ENCODE data around the gene IMMP2L.

The IMMP2L gene

GRCh38 chr7:111184987-111185386 lies 377.3 kb downstream of the IMMP2L start:
- H3K4me3 ChIP-seq (ENCODE audit: low read depth, low read length), result no peak overlapping the region
- TF ChIP-seq CTCF (IDR thresholded peaks at IDR 0.05; ENCODE audit: borderline replicate concordance, insufficient read depth, low read depth, low read length), result no peak

- TF ChIP-seq CTCF (IDR thresholded peaks at IDR 0.05; ENCODE audit: borderline replicate concordance, insufficient read depth, low read depth, low read length), result no peak
- H3K4me3 ChIP-seq (ENCODE audit: low read depth, low read length), result no peak overlapping the region
These were observed 379.0 kb downstream of the IMMP2L start for GRCh38 chr7:111183321-111183720.

GRCh38 chr7:111180338-111180737 lies 382.0 kb downstream of the IMMP2L start:
- no peak overlapping the region for H3K4me3 ChIP-seq (ENCODE audit: low read depth, low read length)
- no peak for TF ChIP-seq CTCF (IDR thresholded peaks at IDR 0.05; ENCODE audit: borderline replicate concordance, insufficient read depth, low read depth, low read length)

- no peak for TF ChIP-seq CTCF (IDR thresholded peaks at IDR 0.05; ENCODE audit: borderline replicate concordance, insufficient read depth, low read depth, low read length)
- H3K4me3 ChIP-seq (ENCODE audit: low read depth, low read length), result no peak overlapping the region
These were observed 386.3 kb downstream of the IMMP2L start for GRCh38 chr7:111175908-111176441.

GRCh38 chr7:111174510-111174909 lies 387.8 kb downstream of the IMMP2L start:
- TF ChIP-seq CTCF (IDR thresholded peaks at IDR 0.05; ENCODE audit: borderline replicate concordance, insufficient read depth, low read depth, low read length), result no peak
- no peak overlapping the region for H3K4me3 ChIP-seq (ENCODE audit: low read depth, low read length)

- no peak overlapping the region for H3K4me3 ChIP-seq (ENCODE audit: low read depth, low read length)
- TF ChIP-seq CTCF (IDR thresholded peaks at IDR 0.05; ENCODE audit: borderline replicate concordance, insufficient read depth, low read depth, low read length), result no peak
These were observed 388.3 kb downstream of the IMMP2L start for GRCh38 chr7:111173990-111174389.

- TF ChIP-seq CTCF (IDR thresholded peaks at IDR 0.05; ENCODE audit: borderline replicate concordance, insufficient read depth, low read depth, low read length), result no peak
- no peak overlapping the region for H3K4me3 ChIP-seq (ENCODE audit: low read depth, low read length)
These were observed 388.8 kb downstream of the IMMP2L start for GRCh38 chr7:111173528-111173927.

Measured in GM12875 (cell line).